GM23338 (cell line): ENCODE data around the gene GRAMD4. TPM values are rescaled to one million over a fixed set of nuclear protein-coding genes. Genes with fewer than 3 reads are reported as not detected.
A peak's percentile ranks its signal among the peaks of the same experiment; 100 is the strongest.

Experiments used
- ATAC-seq: fragments of 200-7000 bp; cut with Tn5 transposase; 3 replicates; pipeline ENCODE4 v1.9.1; 2020
- DNase-seq: peaks from one replicate; pipeline ENCODE4 v3.0.0-alpha.2; 2015; ENCODE audit warnings: low spot score
- H2AFZ ChIP-seq: fragments of 200-600 bp; sonication (generic); 2 replicates; pipeline ENCODE4 v1.8.0; 2016; ENCODE audit warnings: antibody characterized with exemption, mild to moderate bottlenecking, moderate library complexity
- H3F3A ChIP-seq: fragments of 200-600 bp; sonication (generic); replicated peaks from 2 replicates; pipeline ENCODE4 v1.8.0; 2017; ENCODE audit warnings: antibody characterized with exemption, mixed run types, low read depth
- H3K27ac ChIP-seq: fragments of 200-600 bp; sonication (generic); 2 replicates; pipeline ENCODE4 v1.6.1; 2016; ENCODE audit warnings: low read depth
- H3K27me3 ChIP-seq: fragments of 200-600 bp; sonication (generic); 2 replicates; pipeline ENCODE4 v1.8.0; 2016; ENCODE audit warnings: mild to moderate bottlenecking, mixed run types, moderate library complexity; ENCODE audit not compliant: insufficient read depth
- H3K36me3 ChIP-seq: fragments of 200-600 bp; sonication (generic); 2 replicates; pipeline ENCODE4 v1.8.0; 2016; ENCODE audit warnings: mild to moderate bottlenecking; ENCODE audit not compliant: insufficient read depth
- H3K4me1 ChIP-seq: fragments of 200-600 bp; sonication (generic); 2 replicates; pipeline ENCODE4 v1.8.0; 2016; ENCODE audit warnings: mild to moderate bottlenecking, moderate library complexity; ENCODE audit not compliant: insufficient read depth
- H3K4me2 ChIP-seq: fragments of 200-600 bp; sonication (generic); 2 replicates; pipeline ENCODE4 v1.7.1; 2017; ENCODE audit warnings: mixed run types
- H3K4me3 ChIP-seq: fragments of 200-600 bp; sonication (generic); 2 replicates; pipeline ENCODE4 v1.6.1; 2016; ENCODE audit warnings: mixed run types
- H3K79me2 ChIP-seq: fragments of 200-600 bp; sonication (generic); replicated peaks from 2 replicates; pipeline ENCODE4 v1.8.0; 2017; ENCODE audit warnings: mild to moderate bottlenecking; ENCODE audit not compliant: insufficient read depth
- H3K9me2 ChIP-seq: fragments of 200-600 bp; sonication (generic); 2 replicates; pipeline ENCODE4 v1.8.0; 2017; ENCODE audit not compliant: insufficient read depth
- H4K20me1 ChIP-seq: fragments of 200-600 bp; sonication (generic); replicated peaks from 2 replicates; pipeline ENCODE4 v1.8.0; 2017; ENCODE audit warnings: mild to moderate bottlenecking; ENCODE audit not compliant: insufficient read depth
- H3K27ac Mint-ChIP-seq: 2 replicates; pipeline ENCODE4 v1.8.0; 2020; ENCODE audit warnings: inconsistent platforms, mild to moderate bottlenecking, moderate library complexity, mixed read lengths
- H3K27me3 Mint-ChIP-seq: 3 replicates; pipeline ENCODE4 v1.8.0; 2022; ENCODE audit warnings: low read depth, mild to moderate bottlenecking, moderate library complexity, mixed read lengths, inconsistent platforms; ENCODE audit not compliant: insufficient read depth, poor library complexity
- H3K36me3 Mint-ChIP-seq: 3 replicates; pipeline ENCODE4 v1.8.0; 2021; ENCODE audit warnings: low read depth, mild to moderate bottlenecking, inconsistent platforms, moderate library complexity, mixed read lengths
- H3K4me1 Mint-ChIP-seq: 3 replicates; pipeline ENCODE4 v1.8.0; 2020; ENCODE audit warnings: mild to moderate bottlenecking, inconsistent platforms, mixed read lengths
- H3K4me3 Mint-ChIP-seq: 3 replicates; pipeline ENCODE4 v1.8.0; 2021; ENCODE audit warnings: moderate library complexity, mild to moderate bottlenecking, inconsistent platforms, mixed read lengths
- H3K9me3 Mint-ChIP-seq: 3 replicates; pipeline ENCODE4 v1.8.0; 2020; ENCODE audit warnings: moderate library complexity, mild to moderate bottlenecking, inconsistent platforms, mixed read lengths
- CREB1 ChIP-seq: fragments of 250-450 bp; sonication (Bioruptor Pico); IDR thresholded peaks from 2 replicates; pipeline ENCODE4 v1.5.0; 2020; ENCODE audit warnings: low read depth, mild to moderate bottlenecking, moderate library complexity
- CTCF ChIP-seq, 2 experiments: fragments of 200-600 bp in 1 of 2; sonication (generic) in 1 of 2; conservative IDR thresholded peaks; 2 replicates each; pipeline versions ENCODE4 v1.5.1 to v1.6.1; 2016 to 2017; ENCODE audit warnings: antibody characterized with exemption in 2 of 2, low read depth in 2 of 2, mild to moderate bottlenecking in 2 of 2, moderate library complexity in 1 of 2
- ETS1 ChIP-seq: IDR thresholded peaks from 2 replicates; pipeline ENCODE4 v1.6.1; 2016; ENCODE audit warnings: antibody characterized with exemption
- EZH2 ChIP-seq: fragments of 200-600 bp; sonication (generic); IDR thresholded peaks from one replicate; pipeline ENCODE4 v1.8.0; 2017; ENCODE audit warnings: antibody characterized with exemption, mild to moderate bottlenecking, low read depth; ENCODE audit not compliant: unreplicated experiment
- EZH2phosphoT487 ChIP-seq: fragments of 200-600 bp; sonication (generic); IDR thresholded peaks from one replicate; pipeline ENCODE4 v1.8.1; 2018; ENCODE audit warnings: antibody characterized with exemption; ENCODE audit not compliant: unreplicated experiment
- JUNB ChIP-seq: IDR thresholded peaks from one replicate; pipeline ENCODE4 v1.6.1; 2016; ENCODE audit warnings: antibody characterized with exemption; ENCODE audit not compliant: unreplicated experiment
- POLR2AphosphoS5 ChIP-seq: IDR thresholded peaks from 2 replicates; pipeline ENCODE4 v1.6.1; 2016; ENCODE audit warnings: antibody characterized with exemption, low read depth
- REST ChIP-seq: IDR thresholded peaks from one replicate; pipeline ENCODE4 v1.6.1; 2018; ENCODE audit warnings: antibody characterized with exemption; ENCODE audit not compliant: unreplicated experiment
- STAT1 ChIP-seq: IDR thresholded peaks from one replicate; pipeline ENCODE4 v1.6.1; 2016; ENCODE audit warnings: antibody characterized with exemption; ENCODE audit not compliant: unreplicated experiment
- ZNF114 ChIP-seq: fragments of 250-450 bp; sonication (Bioruptor Pico); IDR thresholded peaks from 2 replicates; pipeline ENCODE4 v1.5.0; 2020; ENCODE audit warnings: mild to moderate bottlenecking, moderate library complexity
- ZNF331 ChIP-seq: fragments of 250-450 bp; sonication (Bioruptor Pico); IDR thresholded peaks from 2 replicates; pipeline ENCODE4 v1.5.0; 2020; ENCODE audit warnings: low read depth, mild to moderate bottlenecking, moderate library complexity
- polyA plus RNA-seq: library from polyadenylated mRNA; unstranded; fragments of >200 nt; fragmentation: Nextera tagmentation; extraction: Ambion mirVana; gene quantifications from 2 replicates; pipeline ENCODE4 v1.2.1, GENCODE V29; 2016
- total RNA-seq: library from RNA; depleted of rRNA; stranded (reverse); fragments of >200 nt; shearing (Covaris generic); gene quantifications from 2 replicates; pipeline ENCODE4 v1.2.3, GENCODE V29; 2014

GRAMD4 gene
- total and polyA plus RNA-seq, 2 experiments from 2014 or later: 2.7 to 81.8 TPM

- TF ChIP-seq CREB1 (CRISPR knock-in tag): no peak
- no peak for TF ChIP-seq REST
- TF ChIP-seq ETS1: no peak
- TF ChIP-seq EZH2: no peak
Observed at GRCh38 chr22:46626356-46626755, 6.2 kb downstream of the GRAMD4 start (continued).

GRCh38 chr22:46626911-46627805, 7.0 kb downstream of the GRAMD4 start:
- Histone ChIP-seq H3K4me2 (0 out of 2 replicates have a peak overlapping the region, but pooled peaks have one; percentile 26), H3K36me3 (no peaks in the 10 kb centered on the region), H2AFZ (no peak overlapping the region), H4K20me1 (no peaks in the 10 kb centered on the region), H3K27ac (no peak overlapping the region), H3K9me2 (no peaks in the 10 kb centered on the region), H3K4me1 (peaks cover 7% of the 10 kb centered on the region), H3K4me3 (no peak overlapping the region), H3F3A (no peaks in the 10 kb centered on the region), H3K79me2 (peaks cover 3% of the 10 kb centered on the region; the same call in 1 of the 2 replicates), H3K27me3 (no peaks in the 10 kb centered on the region)
- no peaks in the 10 kb centered on the region for H3K9me3 Mint-ChIP-seq
- peak; percentile 91 for ATAC-seq
- peak; percentile 91 for DNase-seq
- H3K4me1 Mint-ChIP-seq: peaks cover 24% of the 10 kb centered on the region
- no peaks in the 10 kb centered on the region for H3K36me3 Mint-ChIP-seq
- H3K27ac Mint-ChIP-seq: peak overlapping the region; percentile 87
- peaks cover 4% of the 10 kb centered on the region for H3K27me3 Mint-ChIP-seq
- H3K4me3 Mint-ChIP-seq: no peak overlapping the region
- TF ChIP-seq CREB1 (CRISPR knock-in tag) (no peak), CTCF (conservative IDR thresholded peaks at IDR 0.05; ENCODE audit: low read depth in 2 of 2) (no peak), ZNF114 (no peak), JUNB (no peak), REST (no peak), ETS1 (no peak), POLR2AphosphoS5 (no peak), STAT1 (no peak), ZNF331 (no peak), EZH2phosphoT487 (no peak)
